Small intestine (tissue), 7 donors: Measurements from ENCODE around the gene NIPAL4. TPM values are rescaled to one million over a fixed set of nuclear protein-coding genes. Genes with fewer than 3 reads are reported as not detected.

ENCODE experiments used
- DNase-seq, 2 donors: peaks; one replicate each; pipeline versions ENCODE4 v3.0.0 to v3.0.0-alpha.2; 2013
- FAIRE-seq: peaks from 2 replicates; lab custom pipeline; 2012; peaks lifted over from hg19 to GRCh38; lab: Jason Lieb, UNC
- H3K27ac ChIP-seq, 3 donors: one replicate each; pipeline ENCODE4 v1.5.1; 2013; ENCODE audit warnings: low read length in 2 of 3, mild to moderate bottlenecking in 2 of 3, control low read depth in 1 of 3, inconsistent platforms in 1 of 3, low read depth in 1 of 3, moderate library complexity in 1 of 3
- H3K27me3 ChIP-seq, 3 donors: one replicate each; pipeline ENCODE4 v1.6.1; 2013; ENCODE audit warnings: low read length in 3 of 3, inconsistent platforms in 1 of 3; ENCODE audit not compliant: control insufficient read depth in 3 of 3, insufficient read depth in 3 of 3
- H3K36me3 ChIP-seq, 3 donors: one replicate each; pipeline ENCODE4 v1.6.1; 2013; ENCODE audit warnings: low read length in 3 of 3, inconsistent platforms in 1 of 3, low read depth in 1 of 3, mild to moderate bottlenecking in 1 of 3, moderate library complexity in 1 of 3; ENCODE audit not compliant: control insufficient read depth in 3 of 3, insufficient read depth in 2 of 3
- H3K4me1 ChIP-seq, 3 donors: one replicate each; pipeline ENCODE4 v1.6.1; 2013; ENCODE audit warnings: low read length in 2 of 3, inconsistent platforms in 1 of 3, low read depth in 1 of 3, mild to moderate bottlenecking in 1 of 3, moderate library complexity in 1 of 3; ENCODE audit not compliant: control insufficient read depth in 3 of 3, insufficient read depth in 2 of 3
- H3K4me3 ChIP-seq, 3 donors: one replicate each; pipeline ENCODE4 v1.5.1; 2013; ENCODE audit warnings: low read length in 3 of 3, control low read depth in 1 of 3, inconsistent platforms in 1 of 3, low read depth in 1 of 3, mild to moderate bottlenecking in 1 of 3, moderate library complexity in 1 of 3
- H3K9me3 ChIP-seq, 2 donors: one replicate each; pipeline ENCODE4 v1.6.1; 2013; ENCODE audit warnings: low read depth in 1 of 2, low read length in 1 of 2; ENCODE audit not compliant: control insufficient read depth in 2 of 2, insufficient read depth in 1 of 2
- WGBS, 3 donors: extraction: QIAGEN DNeasy Blood & Tissue Kit; methylation state at CpG; one replicate each; pipeline ENCODE4 v1.1.7; 2013; 5-methylcytosine and 5-hydroxymethylcytosine counted together
- polyA plus RNA-seq, 4 donors: library from polyadenylated mRNA; stranded (reverse) in 3 of 4; unstranded in 1 of 4; fragments of 200-250 nt in 3 of 4; fragments of 120-200 nt in 1 of 4; gene quantifications; one replicate each; pipeline versions ENCODE4 v1.2.1 to v1.2.3, GENCODE V29; 2013
- donor health status: healthy with polysubstance abuse.
- donor health status: control.
- donor health status: control.
- donor health status: Bipolar disorder and iron deficiency.
- donor health status: healthy.

Gene NIPAL4
- polyA plus RNA-seq, 4 donors = 0.10 to 0.21 TPM; not detected in 2

DNA sequence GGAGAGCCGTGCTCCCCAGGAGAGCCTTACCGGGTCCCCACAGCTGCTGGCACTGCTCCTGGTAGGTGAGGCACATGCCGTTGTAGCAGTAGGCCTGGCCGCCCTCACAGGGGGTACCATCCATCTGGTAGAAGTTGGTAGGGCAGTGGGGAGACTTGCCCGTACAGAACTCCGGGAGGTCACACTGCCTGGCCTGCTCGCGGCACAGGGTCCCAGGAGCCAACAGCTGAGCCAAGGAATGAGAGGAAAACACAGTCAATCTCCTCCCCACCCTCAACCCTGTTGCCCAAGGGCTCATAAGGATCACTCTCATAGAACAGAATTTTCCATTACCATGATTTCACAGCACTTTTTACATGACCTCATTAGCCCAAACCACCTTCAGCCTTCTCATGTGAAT, 36.9 kb downstream of the NIPAL4 start:
- no peak for FAIRE-seq
- Histone ChIP-seq H3K27me3 (no peaks in the 10 kb centered on the region), H3K4me3 (no peak overlapping the region), H3K27ac (no peak overlapping the region), H3K36me3 (peaks cover 0 to 23% (median 5%) of the 10 kb centered on the region in 3 donors), H3K4me1 (no peaks in the 10 kb centered on the region), H3K9me3 (no peaks in the 10 kb centered on the region)
- WGBS, 3 donors = 93 to 96% (median 95%) methylated on average over 7 to 8 of the region's 8 CpGs
- no peak for DNase-seq

DNA sequence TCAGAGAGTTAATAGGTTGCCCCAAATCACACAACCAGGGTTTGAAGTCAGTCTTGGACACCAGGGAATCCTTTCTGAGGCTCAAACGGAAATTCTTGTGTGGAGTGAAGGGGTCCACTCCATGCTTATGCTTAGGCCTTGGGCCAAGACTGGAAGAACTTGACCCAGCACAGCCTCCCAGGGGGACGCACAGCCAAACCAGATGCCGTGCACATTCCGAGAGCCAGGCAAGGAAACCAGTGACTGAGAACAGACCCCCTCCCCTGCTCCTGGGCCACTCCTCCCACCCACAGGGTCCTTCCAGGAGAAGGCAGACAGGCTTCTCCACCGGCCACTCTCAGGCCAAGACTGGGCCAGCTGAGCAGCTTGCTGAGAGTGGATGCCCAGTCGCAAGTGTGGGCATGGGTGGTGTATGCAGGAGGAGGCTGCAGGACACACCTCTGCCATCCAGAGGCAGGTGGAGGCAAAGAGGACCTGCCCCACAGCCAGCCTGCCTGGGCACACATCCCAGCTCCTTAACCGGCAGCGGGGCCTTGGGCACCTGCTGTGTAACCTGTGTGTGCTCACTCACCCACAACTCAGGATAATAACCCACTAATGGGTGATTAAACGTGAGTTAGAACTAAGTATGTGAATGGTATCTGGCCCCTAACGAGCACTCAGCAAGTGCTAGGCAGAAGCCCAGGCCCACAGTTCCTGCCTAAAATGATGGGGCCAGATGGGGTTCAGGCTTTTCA, 38.0 kb downstream of the NIPAL4 start:
- FAIRE-seq = no peak
- Histone ChIP-seq H3K9me3 (no peaks in the 10 kb centered on the region), H3K27me3 (no peaks in the 10 kb centered on the region), H3K36me3 (peaks cover 0 to 20% (median 3%) of the 10 kb centered on the region in 3 donors), H3K27ac (no peak overlapping the region), H3K4me1 (no peaks in the 10 kb centered on the region), H3K4me3 (no peak overlapping the region)
- 71 to 76% (median 73%) methylated on average over 10 of the region's 10 CpGs for WGBS, 3 donors
- DNase-seq = no peak

GRCh38 chr5:157502143-157502647, 42.2 kb downstream of the NIPAL4 start:
- no peak overlapping the region for H3K4me3 ChIP-seq
- peak in 1 of 2 donors; percentile 9 for DNase-seq
- FAIRE-seq = no peak
- no peaks in the 10 kb centered on the region for H3K9me3 ChIP-seq
- H3K27ac ChIP-seq = peak overlapping the region in 1 of 3 donors; percentile 61
- H3K4me1 ChIP-seq = no peaks in the 10 kb centered on the region
- H3K27me3 ChIP-seq = no peaks in the 10 kb centered on the region
- H3K36me3 ChIP-seq = peaks cover 0 to 19% (median 0%) of the 10 kb centered on the region in 3 donors
- 57 to 85% (median 70%) methylated on average over 8 of the region's 8 CpGs for WGBS, 3 donors

GRCh38 chr5:157504053-157504452, 44.0 kb downstream of the NIPAL4 start:
- H3K36me3 ChIP-seq = peaks cover 0 to 29% (median 0%) of the 10 kb centered on the region in 3 donors

GRCh38 chr5:157505496-157505895, 45.5 kb downstream of the NIPAL4 start:
- FAIRE-seq = no peak
- WGBS, 3 donors = 91 to 95% (median 93%) methylated on average over 6 of the region's 6 CpGs
- Histone ChIP-seq H3K4me1 (peaks cover 0 to 5% (median 3%) of the 10 kb centered on the region in 3 donors), H3K9me3 (no peaks in the 10 kb centered on the region), H3K27me3 (no peaks in the 10 kb centered on the region), H3K36me3 (peaks cover 0 to 31% (median 0%) of the 10 kb centered on the region in 3 donors), H3K4me3 (no peak overlapping the region), H3K27ac (peak overlapping the region in 1 of 3 donors; percentile 11)
- DNase-seq = no peak

More at GRCh38 chr5:157504053-157504452, 44.0 kb downstream of the NIPAL4 start:
- no peaks in the 10 kb centered on the region for H3K27me3 ChIP-seq
- H3K4me3 ChIP-seq = no peak overlapping the region
- no peaks in the 10 kb centered on the region for H3K9me3 ChIP-seq
- FAIRE-seq (no peak), DNase-seq (no peak)
- peaks cover 0 to 5% (median 3%) of the 10 kb centered on the region in 3 donors for H3K4me1 ChIP-seq
- no peak overlapping the region for H3K27ac ChIP-seq
- WGBS, 3 donors = 81 to 89% (median 87%) methylated on average over 8 of the region's 8 CpGs

DNA sequence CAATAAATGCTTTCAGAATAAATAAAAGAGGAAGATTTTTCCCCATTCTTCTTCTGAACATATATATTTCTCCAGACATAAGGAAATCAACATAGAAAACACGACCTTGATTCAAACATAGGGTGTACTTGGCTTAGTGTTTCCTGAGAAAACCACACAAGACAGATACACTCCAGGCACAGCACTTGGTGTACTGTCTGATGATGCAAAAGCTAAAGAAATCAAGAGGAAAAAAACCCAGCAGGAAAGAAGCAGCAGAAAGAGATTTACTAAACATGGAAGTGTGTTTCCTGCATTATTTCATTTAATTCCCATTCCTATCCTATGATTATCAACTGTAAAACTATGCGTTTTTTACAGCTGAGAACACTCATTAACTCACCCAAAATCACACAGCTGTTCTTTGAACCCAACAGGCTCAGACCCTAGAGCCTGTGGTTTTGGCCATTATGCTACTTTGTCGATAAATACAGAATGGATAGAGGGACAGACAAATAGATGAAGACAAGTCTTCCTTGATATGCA, 46.1 kb downstream of the NIPAL4 start:
- Histone ChIP-seq H3K27me3 (no peaks in the 10 kb centered on the region), H3K9me3 (no peaks in the 10 kb centered on the region), H3K27ac (no peak overlapping the region), H3K36me3 (peaks cover 0 to 31% (median 0%) of the 10 kb centered on the region in 3 donors), H3K4me1 (peaks cover 0 to 5% (median 3%) of the 10 kb centered on the region in 3 donors), H3K4me3 (no peak overlapping the region)
- DNase-seq (no peak), FAIRE-seq (no peak)
- 58 to 67% (median 63%) methylated on average over 3 of the region's 3 CpGs for WGBS, 3 donors

GRCh38 chr5:157506981-157507780, 47.2 kb downstream of the NIPAL4 start:
- no peaks in the 10 kb centered on the region for H3K9me3 ChIP-seq
- FAIRE-seq = no peak
- DNase-seq = peak in 1 of 2 donors; percentile 52
- peak overlapping the region in 1 of 3 donors; percentile 52 for H3K27ac ChIP-seq
- 64 to 71% (median 67%) methylated on average over 14 of the region's 14 CpGs for WGBS, 3 donors
- no peaks in the 10 kb centered on the region for H3K27me3 ChIP-seq
- no peak overlapping the region for H3K4me3 ChIP-seq
- peaks cover 0 to 28% (median 0%) of the 10 kb centered on the region in 3 donors for H3K36me3 ChIP-seq
- peaks cover 0 to 5% (median 3%) of the 10 kb centered on the region in 3 donors for H3K4me1 ChIP-seq

DNA sequence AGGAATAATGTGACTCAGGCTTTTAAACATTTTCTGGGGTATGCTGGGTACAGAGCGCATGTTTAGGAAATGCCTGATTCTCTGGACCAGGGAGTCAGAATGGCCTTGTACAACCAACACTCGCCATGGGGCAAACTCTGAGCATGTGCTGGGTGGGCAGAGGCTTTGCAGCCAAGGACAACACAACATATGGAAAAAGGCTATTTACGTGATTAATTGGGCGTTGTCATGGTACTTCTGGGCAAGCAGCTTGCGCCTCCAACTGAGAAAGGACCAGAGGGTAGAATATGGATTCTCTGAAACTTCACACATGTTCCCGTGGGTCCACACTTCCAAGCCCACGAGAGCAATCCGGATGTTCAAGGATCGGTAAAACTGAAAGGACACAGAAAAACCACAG, 49.1 kb downstream of the NIPAL4 start:
- peaks cover 0 to 7% (median 3%) of the 10 kb centered on the region in 3 donors for H3K4me1 ChIP-seq

More for the DNA sequence above, 49.1 kb downstream of the NIPAL4 start:
- no peak for DNase-seq
- 91 to 93% (median 92%) methylated on average over 9 of the region's 9 CpGs for WGBS, 3 donors
- Histone ChIP-seq H3K9me3 (no peaks in the 10 kb centered on the region), H3K36me3 (peaks cover 0 to 30% (median 0%) of the 10 kb centered on the region in 3 donors), H3K27ac (peak overlapping the region in 1 of 3 donors; percentile 6), H3K27me3 (no peaks in the 10 kb centered on the region), H3K4me3 (no peak overlapping the region)
- FAIRE-seq = no peak
